AG09309 (cell line): ENCODE measurements around the gene NAA35.

Source experiments
- DNase-seq: peaks from one replicate; pipeline ENCODE4 v3.0.0-alpha.2; 2010; ENCODE audit warnings: low read depth
- H3K4me3 ChIP-seq: 2 replicates; pipeline ENCODE4 v1.5.1; 2011; ENCODE audit warnings: mild to moderate bottlenecking, low read depth, low read length, moderate library complexity; ENCODE audit not compliant: control insufficient read depth
- TF ChIP-seq, protein P1 (sequence below): IDR thresholded peaks from 2 replicates; pipeline ENCODE4 v1.5.1; 2011; ENCODE audit warnings: mild to moderate bottlenecking, low read depth, low read length, inconsistent platforms; ENCODE audit not compliant: insufficient read depth, control insufficient read depth; ENCODE audit errors: missing control alignments

The NAA35 gene

DNA sequence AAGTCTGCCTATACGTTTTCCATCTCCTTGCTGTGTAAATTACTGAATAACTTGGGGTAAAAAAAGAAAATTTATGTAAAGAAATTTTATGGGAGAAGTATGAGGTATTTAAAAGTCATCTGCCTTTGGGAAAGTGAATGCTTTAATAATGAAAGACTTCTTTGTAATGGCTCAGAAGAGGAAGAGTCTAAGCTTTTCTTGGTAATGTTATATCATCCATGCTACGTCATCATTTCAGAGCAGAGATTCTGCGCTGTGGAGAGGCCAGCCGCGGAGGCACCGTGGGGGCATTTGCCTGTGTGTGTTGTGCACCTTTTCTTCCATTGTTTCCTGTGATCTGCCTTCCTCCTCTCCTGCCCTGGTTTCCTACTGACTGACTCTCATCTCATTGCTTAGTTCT is 80.2 kb downstream of the NAA35 start:
- DNase-seq: no peak
- no peak overlapping the region for H3K4me3 ChIP-seq
- TF ChIP-seq, protein P1, sequence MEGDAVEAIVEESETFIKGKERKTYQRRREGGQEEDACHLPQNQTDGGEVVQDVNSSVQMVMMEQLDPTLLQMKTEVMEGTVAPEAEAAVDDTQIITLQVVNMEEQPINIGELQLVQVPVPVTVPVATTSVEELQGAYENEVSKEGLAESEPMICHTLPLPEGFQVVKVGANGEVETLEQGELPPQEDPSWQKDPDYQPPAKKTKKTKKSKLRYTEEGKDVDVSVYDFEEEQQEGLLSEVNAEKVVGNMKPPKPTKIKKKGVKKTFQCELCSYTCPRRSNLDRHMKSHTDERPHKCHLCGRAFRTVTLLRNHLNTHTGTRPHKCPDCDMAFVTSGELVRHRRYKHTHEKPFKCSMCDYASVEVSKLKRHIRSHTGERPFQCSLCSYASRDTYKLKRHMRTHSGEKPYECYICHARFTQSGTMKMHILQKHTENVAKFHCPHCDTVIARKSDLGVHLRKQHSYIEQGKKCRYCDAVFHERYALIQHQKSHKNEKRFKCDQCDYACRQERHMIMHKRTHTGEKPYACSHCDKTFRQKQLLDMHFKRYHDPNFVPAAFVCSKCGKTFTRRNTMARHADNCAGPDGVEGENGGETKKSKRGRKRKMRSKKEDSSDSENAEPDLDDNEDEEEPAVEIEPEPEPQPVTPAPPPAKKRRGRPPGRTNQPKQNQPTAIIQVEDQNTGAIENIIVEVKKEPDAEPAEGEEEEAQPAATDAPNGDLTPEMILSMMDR: no peak

DNA sequence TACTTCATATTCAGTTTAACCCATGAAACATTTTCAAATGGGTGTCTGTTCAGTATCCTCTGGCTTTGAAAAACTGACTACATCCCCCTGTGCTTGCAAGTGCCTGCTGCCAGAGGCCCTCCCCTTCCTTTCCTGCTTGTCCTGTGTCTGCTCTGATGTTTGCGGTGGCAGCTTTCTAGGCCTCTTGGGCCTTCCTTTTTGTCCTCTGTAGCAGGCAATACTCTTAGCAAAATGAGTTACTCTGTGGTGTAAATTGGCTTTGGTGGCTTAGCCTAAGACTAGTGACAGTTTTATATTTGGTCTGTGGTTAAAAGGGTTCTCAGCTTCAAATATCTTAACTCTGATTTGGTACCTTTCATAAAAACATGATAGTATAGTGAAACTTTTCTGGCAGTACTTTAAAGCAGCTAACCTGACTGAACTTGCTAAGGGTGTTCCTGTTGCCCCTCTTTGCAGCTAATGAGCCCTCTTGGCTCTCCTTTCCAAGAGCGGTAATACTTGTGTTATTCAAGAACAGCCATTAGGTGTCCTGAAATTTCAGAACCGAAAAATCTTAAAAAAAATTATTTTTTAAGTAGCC is 81.8 kb downstream of the NAA35 start:
- TF ChIP-seq, protein P1: no peak
- no peak for DNase-seq
- no peak overlapping the region for H3K4me3 ChIP-seq

DNA sequence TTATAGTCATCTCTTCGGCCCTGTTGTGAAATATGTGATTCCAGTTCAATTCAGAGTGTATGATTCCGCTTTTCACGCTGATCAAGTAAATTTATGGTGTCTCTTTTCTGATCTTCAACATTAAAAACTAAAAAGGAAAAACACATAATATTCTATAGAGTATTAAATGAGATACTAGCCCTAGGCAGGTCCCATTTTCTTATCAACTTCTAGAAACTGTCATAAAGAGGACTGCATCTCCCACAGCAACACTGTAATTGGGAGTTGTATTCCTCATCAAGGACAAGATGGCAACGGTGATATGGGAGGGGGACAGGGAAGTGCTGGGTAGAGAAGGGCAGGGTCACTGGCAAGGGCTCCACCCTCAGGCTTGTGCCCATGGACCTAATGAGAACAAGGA is 86.8 kb downstream of the NAA35 start:
- TF ChIP-seq, protein P1: no peak
- H3K4me3 ChIP-seq: no peak overlapping the region
- DNase-seq: no peak

DNA sequence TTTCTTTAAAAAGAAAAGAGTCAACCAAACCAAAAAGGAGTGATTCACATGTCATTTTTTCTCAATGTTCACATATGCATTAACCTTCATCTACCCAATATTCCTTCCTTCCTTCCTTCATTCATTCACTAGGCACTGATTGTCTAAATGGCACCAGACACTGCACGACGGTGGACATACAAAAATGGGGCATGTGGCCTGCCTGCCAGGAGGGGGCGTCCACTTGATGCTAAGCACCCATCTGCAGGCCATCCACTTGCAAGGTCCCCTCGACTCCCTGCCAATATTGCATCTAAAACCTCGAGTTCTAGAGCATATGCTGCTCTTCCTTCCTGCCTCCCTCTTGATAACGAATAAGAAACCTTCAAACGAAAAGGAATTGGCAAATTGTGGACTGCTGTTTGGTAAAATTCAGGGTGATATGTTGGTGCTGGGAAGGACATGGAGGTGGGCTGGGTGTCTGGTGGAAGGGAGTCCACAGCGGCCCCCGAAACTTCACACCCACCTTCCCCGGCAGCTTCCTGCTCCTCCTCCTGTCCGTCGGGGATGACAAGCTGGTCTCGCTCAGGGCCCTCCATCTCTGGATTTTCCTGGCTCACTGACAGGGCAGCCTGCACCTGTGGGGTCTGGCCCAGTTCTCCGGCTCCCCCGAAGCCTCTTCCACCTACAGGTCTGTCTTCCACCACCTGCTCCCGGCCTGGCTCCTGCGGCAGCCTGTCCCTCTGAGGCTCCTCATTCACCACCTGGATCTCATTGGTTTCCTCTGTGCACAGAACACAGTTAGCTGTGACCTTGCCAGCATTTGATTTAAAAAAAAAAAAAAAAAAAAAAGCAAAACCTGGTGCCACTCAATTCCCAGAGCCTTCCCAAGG is 94.2 kb downstream of the NAA35 start:
- no peak overlapping the region for H3K4me3 ChIP-seq
- DNase-seq: no peak
- TF ChIP-seq, protein P1: peak; percentile 52

DNA sequence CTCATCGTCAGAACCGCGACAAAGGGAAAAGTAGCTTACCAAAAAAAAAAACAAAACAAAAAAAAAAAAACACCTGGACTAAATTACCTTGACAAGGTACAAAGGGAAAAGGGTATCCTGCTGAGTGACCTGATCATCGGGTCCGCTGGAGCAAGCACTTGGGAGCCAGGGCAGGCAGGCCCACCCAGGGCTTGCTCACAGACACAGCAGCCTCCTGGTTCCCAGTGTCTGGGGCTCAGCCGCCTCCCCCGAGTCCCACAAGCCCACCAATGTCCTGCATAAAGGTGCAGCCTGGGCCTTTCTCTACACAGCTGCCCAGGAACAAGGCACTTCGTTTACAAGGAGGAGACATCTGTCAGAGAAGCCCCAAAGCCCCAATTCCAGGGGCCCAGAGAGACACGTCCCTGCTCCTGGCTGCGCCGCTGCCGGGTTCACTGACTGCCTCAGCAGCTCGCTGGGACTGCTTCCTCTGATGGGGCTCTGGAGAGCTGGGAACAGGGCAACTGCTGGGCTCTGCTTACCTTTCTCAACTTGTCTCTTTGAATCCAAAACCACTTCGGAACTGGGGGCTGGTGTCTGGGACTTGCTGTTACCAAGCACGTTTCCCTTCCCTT is 95.0 kb downstream of the NAA35 start:
- no peak overlapping the region for H3K4me3 ChIP-seq
- DNase-seq: no peak
- TF ChIP-seq, protein P1: no peak

DNA sequence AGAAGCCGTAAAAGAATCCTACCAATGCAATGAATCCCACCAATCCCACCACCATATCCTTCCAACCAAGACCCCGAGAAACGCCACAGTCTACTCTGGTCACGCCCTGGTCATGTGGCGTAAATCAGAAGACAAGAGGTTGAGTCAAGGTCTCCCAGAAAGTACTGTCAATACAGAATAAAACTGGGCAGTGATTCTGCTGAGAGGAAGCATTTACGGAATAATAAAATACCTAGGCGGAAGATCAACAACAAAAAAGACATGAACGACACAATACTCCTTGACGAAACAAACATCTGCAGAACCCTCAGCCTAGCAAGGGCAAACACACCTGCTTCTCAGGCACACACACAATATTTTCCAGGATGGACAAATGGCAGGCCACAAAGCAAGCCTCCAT is 95.6 kb downstream of the NAA35 start:
- TF ChIP-seq, protein P1: no peak
- DNase-seq: no peak

More for the DNA sequence above, 95.6 kb downstream of the NAA35 start:
- no peak overlapping the region for H3K4me3 ChIP-seq
